ENCODE results near the gene TBC1D2.

The TBC1D2 gene

DNA sequence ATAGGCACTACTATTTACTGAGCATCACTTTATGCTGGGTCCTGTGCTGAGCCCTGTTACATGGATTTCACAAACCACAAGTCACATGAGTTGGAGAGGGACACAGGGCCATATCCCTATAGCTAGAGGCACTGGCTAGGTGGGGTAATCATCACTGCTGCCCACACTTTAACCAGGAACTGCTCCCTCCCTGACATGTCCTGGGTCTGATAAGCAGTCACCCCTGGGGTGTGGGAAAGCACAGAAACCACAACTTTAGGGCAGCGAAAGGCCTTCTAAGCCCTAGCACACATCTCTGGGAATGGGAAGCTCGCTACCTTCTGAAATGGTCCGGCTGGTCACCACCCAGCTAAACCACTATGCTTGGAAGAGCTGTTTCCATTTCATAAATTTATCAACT lies 15.0 kb downstream of the TBC1D2 start:
- no peak for DNase-seq (ENCODE audit: low read depth, low spot score)

GRCh38 chr9:98236901-98237487 lies 18.5 kb downstream of the TBC1D2 start:
- DNase-seq (ENCODE audit: low read depth, low spot score): no peak

DNA sequence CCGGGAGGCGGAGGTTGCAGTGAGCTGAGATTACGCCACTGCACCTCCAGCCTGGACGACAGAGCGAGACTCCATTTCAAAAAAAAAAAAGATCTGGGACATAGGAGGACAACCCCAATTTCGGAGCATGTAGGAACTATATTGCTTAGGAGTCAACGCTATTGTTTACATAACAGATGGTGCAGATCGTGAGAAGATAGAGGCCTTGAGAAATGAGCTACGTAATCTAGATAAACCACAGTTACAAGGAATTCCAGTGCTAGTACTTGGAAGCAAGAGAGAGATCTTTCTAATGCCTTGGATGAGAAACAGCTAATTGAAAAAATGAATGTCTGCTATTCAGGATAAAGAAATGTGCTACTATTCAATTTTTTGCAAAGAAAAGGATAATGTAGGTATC lies 20.3 kb downstream of the TBC1D2 start:
- no peak for DNase-seq (ENCODE audit: low read depth, low spot score)

GRCh38 chr9:98234245-98234825 lies 21.1 kb downstream of the TBC1D2 start:
- no peak for DNase-seq (ENCODE audit: low read depth, low spot score)

- DNase-seq (ENCODE audit: low read depth, low spot score): no peak
Measured at GRCh38 chr9:98232926-98233325, 22.5 kb downstream of the TBC1D2 start.

DNA sequence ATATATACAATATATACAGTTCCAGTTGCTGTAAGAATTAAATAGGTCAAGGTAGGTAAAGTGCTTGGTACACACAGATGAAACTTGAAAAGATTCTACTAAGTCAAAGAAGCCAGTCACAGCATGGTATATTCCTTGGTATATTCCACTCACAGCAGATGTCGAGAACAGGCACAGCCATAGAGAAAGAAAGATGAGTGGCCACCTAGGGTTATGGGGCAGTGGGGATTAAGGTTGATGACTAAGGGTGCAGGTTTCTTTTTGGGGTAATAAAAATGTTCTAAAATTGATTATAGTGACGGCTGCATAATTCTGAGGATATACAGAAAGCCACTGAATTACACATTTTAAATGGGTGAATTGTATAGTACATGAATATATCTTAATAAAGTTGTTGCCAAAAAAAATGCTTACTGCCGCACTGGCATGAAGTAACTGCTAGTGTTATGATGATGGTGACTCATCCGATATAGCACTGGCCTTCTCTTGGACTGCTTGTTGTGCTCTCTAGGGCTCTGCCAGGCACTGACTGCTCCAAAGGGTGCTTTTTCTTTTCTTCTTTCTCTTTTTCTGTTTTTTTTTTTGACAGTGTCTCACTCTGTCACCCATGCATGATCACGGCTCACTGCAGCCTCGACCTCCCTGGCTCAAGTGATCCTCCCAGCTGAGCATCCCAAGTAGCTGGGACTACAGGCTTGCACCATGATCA lies 23.5 kb downstream of the TBC1D2 start:
- no peak for DNase-seq (ENCODE audit: low read depth, low spot score)

- DNase-seq (ENCODE audit: low read depth, low spot score): no peak
Measured at GRCh38 chr9:98230789-98231188, 24.7 kb downstream of the TBC1D2 start.

GRCh38 chr9:98230304-98230703 lies 25.1 kb downstream of the TBC1D2 start:
- no peak for DNase-seq (ENCODE audit: low read depth, low spot score)

DNA sequence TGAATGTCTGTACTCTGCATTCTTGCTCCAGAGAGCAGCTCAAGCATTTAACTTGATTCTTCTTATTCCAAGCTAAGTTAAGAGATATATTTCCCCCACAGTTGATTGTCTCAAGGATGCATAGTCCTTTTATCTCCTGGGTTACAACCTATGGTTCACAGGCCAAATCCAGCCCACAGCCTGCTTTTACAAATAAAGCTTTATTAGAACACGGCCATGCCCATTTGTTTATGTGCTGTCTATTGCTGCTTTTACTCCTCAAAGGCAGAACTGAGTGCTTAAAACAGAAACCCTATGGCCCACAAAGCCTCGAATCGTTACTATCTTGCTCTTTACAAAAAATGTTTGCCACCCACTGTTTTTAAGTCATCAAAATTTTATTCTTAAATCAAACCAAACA lies 25.8 kb downstream of the TBC1D2 start:
- no peak for DNase-seq (ENCODE audit: low read depth, low spot score)

DNA sequence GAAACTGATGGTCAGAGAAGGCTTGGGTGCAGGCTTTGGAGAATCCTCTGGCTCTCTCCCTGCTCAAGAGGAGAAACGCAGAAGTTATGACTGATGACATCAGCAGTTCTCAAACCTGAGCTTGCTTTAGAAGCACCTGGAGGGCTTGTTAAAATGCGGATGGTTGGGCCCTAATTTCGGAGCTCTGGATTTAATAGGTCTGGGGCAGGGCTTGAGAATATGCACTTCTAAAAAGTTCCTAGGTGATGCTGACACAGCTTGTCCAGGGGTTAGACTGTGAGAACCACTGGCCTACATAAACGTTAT lies 26.4 kb downstream of the TBC1D2 start:
- no peak for DNase-seq (ENCODE audit: low read depth, low spot score)

GRCh38 chr9:98228392-98229089 lies 26.9 kb downstream of the TBC1D2 start:
- DNase-seq (ENCODE audit: low read depth, low spot score): no peak

DNA sequence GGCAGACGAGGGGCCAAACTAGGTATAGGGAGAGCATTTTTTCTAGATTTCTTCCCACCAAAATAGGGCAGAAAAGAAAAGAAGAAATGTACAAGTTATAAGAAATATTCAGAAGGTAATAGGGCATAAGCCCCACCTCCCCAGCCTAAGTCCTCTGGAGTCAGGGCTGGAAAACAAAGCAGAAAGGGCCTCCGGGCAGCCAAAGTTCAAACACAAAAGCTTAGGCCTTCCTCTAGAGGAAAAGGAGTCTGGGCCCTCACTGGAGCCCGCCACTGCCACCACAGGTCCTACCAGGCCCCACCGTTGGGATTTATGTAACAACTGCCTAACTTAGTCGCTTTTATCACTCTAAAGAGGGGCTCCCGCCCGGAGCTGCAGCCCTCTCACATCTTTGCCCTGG lies 27.6 kb downstream of the TBC1D2 start:
- DNase-seq (ENCODE audit: low read depth, low spot score): no peak

- no peak for DNase-seq (ENCODE audit: low read depth, low spot score)
Measured at GRCh38 chr9:98226957-98227356, 28.5 kb downstream of the TBC1D2 start.

GRCh38 chr9:98226516-98226915 lies 28.9 kb downstream of the TBC1D2 start:
- DNase-seq (ENCODE audit: low read depth, low spot score): no peak

DNA sequence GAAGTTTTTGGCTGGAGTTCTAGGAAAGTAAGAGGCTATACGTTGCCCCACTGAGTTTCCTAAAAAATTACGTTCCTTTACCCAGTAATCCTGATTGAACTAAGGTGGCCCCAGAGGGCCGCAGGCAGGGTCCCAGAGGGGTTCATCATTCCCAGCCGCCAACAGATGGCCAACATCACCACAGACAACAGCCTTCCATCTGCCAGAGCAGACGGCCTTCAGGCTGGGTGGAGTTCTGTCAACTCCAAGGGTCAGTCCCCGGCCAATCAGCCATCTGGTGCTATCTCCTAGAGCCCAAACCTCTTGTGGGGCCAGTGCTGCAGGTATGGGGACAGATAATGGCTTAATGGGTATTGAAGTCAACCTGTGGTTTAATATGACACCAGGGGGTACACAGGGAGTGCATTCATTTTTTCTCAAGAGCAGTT lies 30.4 kb downstream of the TBC1D2 start:
- DNase-seq (ENCODE audit: low read depth, low spot score): no peak

DNA sequence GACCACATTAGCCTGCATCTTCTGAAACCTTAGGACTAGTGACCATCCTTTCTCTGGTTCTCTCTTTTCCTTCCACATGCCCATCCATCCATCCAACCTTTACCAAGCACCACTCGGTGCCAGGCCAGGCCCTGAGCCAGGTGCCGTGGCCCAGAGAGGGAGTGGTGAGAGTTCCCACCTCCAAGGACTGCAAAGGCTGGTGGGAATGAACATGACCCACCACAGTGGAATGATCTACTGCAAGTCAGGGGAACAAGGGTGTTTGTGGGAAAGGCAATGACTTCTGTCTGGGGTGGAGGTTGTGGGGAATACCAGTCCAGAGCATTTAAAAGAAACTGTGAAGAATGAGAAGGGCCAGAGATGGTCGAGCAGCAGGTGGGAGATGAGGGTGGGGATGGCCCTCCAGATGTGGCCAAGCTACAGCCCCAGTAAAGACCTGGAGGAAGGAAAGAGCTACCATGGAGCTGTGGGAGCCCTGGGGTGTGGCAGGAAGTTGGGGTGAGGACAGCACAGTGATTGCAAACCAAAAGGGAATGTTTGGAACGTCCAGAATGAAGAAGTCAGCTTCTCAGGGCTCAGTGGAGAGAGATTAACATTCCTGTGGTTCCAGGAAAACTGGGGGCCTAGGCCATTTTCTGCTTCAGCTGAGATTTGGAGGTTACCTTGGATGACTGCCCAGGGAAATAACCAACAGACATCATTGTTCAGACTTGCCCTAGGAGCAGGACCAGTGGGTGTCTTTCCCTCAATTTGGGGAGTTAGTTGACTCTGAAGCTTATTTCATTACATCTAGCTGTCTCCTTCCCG lies 32.4 kb downstream of the TBC1D2 start:
- DNase-seq (ENCODE audit: low read depth, low spot score): no peak

DNA sequence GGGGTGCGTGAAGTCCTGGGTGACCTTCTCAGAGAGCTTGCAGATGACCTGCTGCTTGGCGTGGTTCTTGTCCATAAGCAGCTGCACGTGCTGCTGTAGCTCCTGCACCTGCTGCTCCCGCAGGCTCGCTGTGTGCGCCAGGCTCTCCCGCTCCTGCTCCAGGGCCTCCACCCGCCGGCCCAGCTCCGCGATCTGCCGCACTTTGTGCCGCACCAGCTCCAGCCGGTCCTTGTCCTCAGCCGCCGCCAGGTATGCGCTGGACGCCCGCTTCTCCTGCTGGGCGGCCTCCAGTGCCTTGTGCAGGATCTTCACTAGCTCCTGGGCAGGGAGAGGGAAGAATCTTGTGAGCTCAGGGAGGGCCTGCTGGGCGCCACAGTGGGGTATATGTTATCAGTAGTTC lies 34.5 kb downstream of the TBC1D2 start:
- DNase-seq (ENCODE audit: low read depth, low spot score): no peak

- DNase-seq (ENCODE audit: low read depth, low spot score): no peak
Measured at GRCh38 chr9:98219794-98220370, 35.6 kb downstream of the TBC1D2 start.

GRCh38 chr9:98219364-98219716 lies 36.1 kb downstream of the TBC1D2 start:
- DNase-seq (ENCODE audit: low read depth, low spot score): no peak

DNA sequence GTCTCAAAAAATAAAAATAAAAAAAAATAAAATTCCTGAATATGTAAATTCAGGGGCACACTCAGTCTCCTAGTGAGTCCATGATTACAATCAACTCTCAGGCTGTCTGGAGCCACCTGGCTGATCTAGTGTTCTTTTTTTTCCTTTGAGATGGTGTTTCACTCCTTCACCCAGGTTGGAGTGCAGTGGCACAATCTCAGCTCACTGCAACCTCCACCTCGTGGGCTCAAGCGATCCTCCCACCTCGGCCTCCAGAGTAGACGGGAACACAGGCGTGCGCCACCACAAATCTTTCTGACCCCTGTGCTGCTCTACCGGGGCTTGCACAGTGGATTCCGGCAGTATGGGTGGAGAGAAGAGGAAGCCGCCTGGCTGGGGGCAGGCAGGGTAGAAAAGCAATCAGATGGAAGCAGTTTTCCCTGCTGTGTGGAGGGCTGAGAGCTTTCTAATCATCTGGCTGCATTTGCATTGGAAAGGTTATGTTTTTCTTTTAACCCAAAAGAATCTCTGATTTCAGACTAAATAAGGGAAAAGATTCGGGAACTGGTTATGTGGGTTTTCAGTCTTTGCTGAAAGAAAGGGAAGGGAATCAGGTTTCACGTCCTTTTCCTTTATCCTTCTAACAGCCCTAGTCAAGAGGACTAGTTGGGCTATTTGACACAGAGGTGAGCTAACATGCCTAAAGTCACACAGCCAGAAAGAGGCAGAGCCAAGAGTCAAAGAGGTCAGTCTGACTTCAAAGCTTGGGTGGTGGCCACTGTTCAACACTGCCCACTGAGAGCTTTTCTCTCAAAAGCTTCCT lies 36.7 kb downstream of the TBC1D2 start:
- no peak for DNase-seq (ENCODE audit: low read depth, low spot score)

- no peak for DNase-seq (ENCODE audit: low read depth, low spot score)
Measured at GRCh38 chr9:98217255-98217654, 38.2 kb downstream of the TBC1D2 start.
